CD4-positive, alpha-beta memory T cell (primary cell): ENCODE measurements around the gene WNK3. TPM values are rescaled to one million over a fixed set of nuclear protein-coding genes. Genes with fewer than 3 reads are reported as not detected.

Source experiments
- CTCF ChIA-PET: fragments of 350-600 bp; sonication (Branson Sonifier 250); formaldehyde crosslinking; loops from one replicate; lab custom pipeline; 2021; ENCODE audit warnings: inconsistent platforms; ENCODE audit not compliant: partially characterized antibody; lab: Charles Lee
- POLR2A ChIA-PET: fragments of 350-600 bp; sonication (Branson Sonifier 250); formaldehyde crosslinking; loops from one replicate; lab custom pipeline; 2021; ENCODE audit not compliant: partially characterized antibody; lab: Charles Lee
- DNase-seq, 5 donors: peaks; one replicate each; pipeline versions ENCODE4 v3.0.0 to v3.0.0-alpha.2; 2020 to 2022; ENCODE audit warnings: mixed read lengths in 1 of 5
- H3K27ac ChIP-seq: one replicate; pipeline ENCODE4 v1.7.0; 2013; ENCODE audit warnings: low read depth, low read length
- H3K27me3 ChIP-seq: 2 replicates; pipeline ENCODE4 v1.7.0; 2013; ENCODE audit warnings: mild to moderate bottlenecking, low read length, moderate library complexity; ENCODE audit not compliant: insufficient read depth
- H3K36me3 ChIP-seq: 2 replicates; pipeline ENCODE4 v1.7.0; 2013; ENCODE audit warnings: mild to moderate bottlenecking, low read length, moderate library complexity; ENCODE audit not compliant: insufficient read depth
- H3K4me1 ChIP-seq: 2 replicates; pipeline ENCODE4 v1.7.0; 2013; ENCODE audit warnings: mild to moderate bottlenecking, low read length, moderate library complexity; ENCODE audit not compliant: insufficient read depth
- H3K4me3 ChIP-seq, 2 donors: one replicate each; pipeline ENCODE4 v1.7.0; 2013; ENCODE audit warnings: low read length in 2 of 2, mild to moderate bottlenecking in 1 of 2
- H3K9me3 ChIP-seq, 2 donors: one replicate each; pipeline ENCODE4 v1.7.0; 2013; ENCODE audit warnings: low read length in 2 of 2, control low read depth in 1 of 2; ENCODE audit not compliant: control insufficient read depth in 1 of 2
- H3K27ac Mint-ChIP-seq, 7 donors: one replicate each; pipeline ENCODE4 v1.8.0; 2020 to 2021; ENCODE audit warnings: mixed read lengths in 7 of 7, mild to moderate bottlenecking in 6 of 7, inconsistent platforms in 3 of 7, moderate library complexity in 3 of 7
- H3K27me3 Mint-ChIP-seq, 2 donors: one replicate each; pipeline ENCODE4 v1.8.0; 2020 to 2021; ENCODE audit warnings: mixed read lengths in 2 of 2
- H3K36me3 Mint-ChIP-seq, 2 donors: one replicate each; pipeline ENCODE4 v1.8.0; 2020 to 2021; ENCODE audit warnings: mixed read lengths in 2 of 2, inconsistent platforms in 1 of 2, mild to moderate bottlenecking in 1 of 2
- H3K4me1 Mint-ChIP-seq, 4 donors: one replicate each; pipeline ENCODE4 v1.8.0; 2020 to 2021; ENCODE audit warnings: mixed read lengths in 4 of 4, mild to moderate bottlenecking in 1 of 4
- H3K4me3 Mint-ChIP-seq, 8 donors: one replicate each; pipeline ENCODE4 v1.8.0; 2020 to 2021; ENCODE audit warnings: mixed read lengths in 8 of 8, mild to moderate bottlenecking in 7 of 8, moderate library complexity in 6 of 8, inconsistent platforms in 3 of 8
- H3K9me3 Mint-ChIP-seq, 8 donors: one replicate each; pipeline ENCODE4 v1.8.0; 2020 to 2021; ENCODE audit warnings: mixed read lengths in 8 of 8, mild to moderate bottlenecking in 5 of 8, inconsistent platforms in 3 of 8, moderate library complexity in 1 of 8
- intact Hi-C: fragments of 100-400 bp; cut with micrococcal nuclease; formaldehyde crosslinking; loops from one replicate; pipeline ENCODE4 v1.15.1; 2023
- polyA plus RNA-seq, 2 donors: library from polyadenylated mRNA; unstranded; fragments of 300-500 nt; fragmentation: Illumina TruSeq; gene quantifications; one replicate each; pipeline ENCODE4 v1.2.3, GENCODE V29; 2021
- total RNA-seq, 2 experiments: library from RNA; stranded (reverse); gene quantifications; one replicate each; pipeline ENCODE4 v1.2.3, GENCODE V29; 2021

WNK3 gene
- total and polyA plus RNA-seq, 4 experiments from 2014 or later = 0.13 to 0.81 (median 0.71) TPM

- no peaks in the 10 kb centered on the region for H3K9me3 Mint-ChIP-seq
- intact Hi-C loops = no loop called here
- ChIA-PET POLR2A (no interaction called here), CTCF (no interaction called here)
- Histone ChIP-seq H3K27ac (no peak overlapping the region), H3K4me1 (no peaks in the 10 kb centered on the region), H3K9me3 (no peaks in the 10 kb centered on the region), H3K27me3 (no peaks in the 10 kb centered on the region), H3K36me3 (no peaks in the 10 kb centered on the region), H3K4me3 (no peak overlapping the region)
- no peak overlapping the region for H3K4me3 Mint-ChIP-seq
- H3K27me3 Mint-ChIP-seq = no peaks in the 10 kb centered on the region
- no peak overlapping the region for H3K27ac Mint-ChIP-seq
- H3K36me3 Mint-ChIP-seq = no peaks in the 10 kb centered on the region
- no peaks in the 10 kb centered on the region for H3K4me1 Mint-ChIP-seq
- no peak for DNase-seq
Measured at GRCh38 chrX:54294306-54294705, 63.5 kb downstream of the WNK3 start.

- Histone ChIP-seq H3K36me3 (no peaks in the 10 kb centered on the region), H3K27me3 (no peaks in the 10 kb centered on the region), H3K4me3 (no peak overlapping the region), H3K27ac (no peak overlapping the region), H3K9me3 (no peaks in the 10 kb centered on the region), H3K4me1 (no peaks in the 10 kb centered on the region)
- Mint-ChIP-seq H3K27me3 (no peaks in the 10 kb centered on the region), H3K9me3 (no peaks in the 10 kb centered on the region), H3K36me3 (no peaks in the 10 kb centered on the region), H3K4me3 (no peak overlapping the region), H3K4me1 (no peaks in the 10 kb centered on the region), H3K27ac (no peak overlapping the region)
- CTCF ChIA-PET = no interaction called here
- intact Hi-C loops = no loop called here
- no peak for DNase-seq
- POLR2A ChIA-PET = no interaction called here
Measured at GRCh38 chrX:54292755-54293154, 65.1 kb downstream of the WNK3 start.

GRCh38 chrX:54291758-54292157, 66.1 kb downstream of the WNK3 start:
- no peaks in the 10 kb centered on the region for H3K4me1 ChIP-seq
- ChIA-PET POLR2A (no interaction called here), CTCF (no interaction called here)
- Mint-ChIP-seq H3K4me3 (no peak overlapping the region), H3K27me3 (no peaks in the 10 kb centered on the region), H3K27ac (no peak overlapping the region), H3K36me3 (no peaks in the 10 kb centered on the region), H3K9me3 (no peaks in the 10 kb centered on the region), H3K4me1 (no peaks in the 10 kb centered on the region)
- intact Hi-C loops = no loop called here
- H3K27ac ChIP-seq = no peak overlapping the region
- H3K4me3 ChIP-seq = no peak overlapping the region
- no peak for DNase-seq
- H3K27me3 ChIP-seq = no peaks in the 10 kb centered on the region
- H3K9me3 ChIP-seq = no peaks in the 10 kb centered on the region
- no peaks in the 10 kb centered on the region for H3K36me3 ChIP-seq

GRCh38 chrX:54288968-54289367, 68.9 kb downstream of the WNK3 start:
- Mint-ChIP-seq H3K36me3 (no peaks in the 10 kb centered on the region), H3K9me3 (no peaks in the 10 kb centered on the region), H3K27ac (no peak overlapping the region), H3K27me3 (no peaks in the 10 kb centered on the region), H3K4me3 (no peak overlapping the region), H3K4me1 (no peaks in the 10 kb centered on the region)
- no peak overlapping the region for H3K27ac ChIP-seq
- no peak overlapping the region for H3K4me3 ChIP-seq
- H3K9me3 ChIP-seq = no peaks in the 10 kb centered on the region
- no peaks in the 10 kb centered on the region for H3K4me1 ChIP-seq
- H3K36me3 ChIP-seq = no peaks in the 10 kb centered on the region
- ChIA-PET CTCF (no interaction called here), POLR2A (no interaction called here)
- no peak for DNase-seq
- intact Hi-C loops = no loop called here
- no peaks in the 10 kb centered on the region for H3K27me3 ChIP-seq

GRCh38 chrX:54288277-54288676, 69.6 kb downstream of the WNK3 start:
- POLR2A ChIA-PET = no interaction called here
- Mint-ChIP-seq H3K4me1 (no peaks in the 10 kb centered on the region), H3K36me3 (no peaks in the 10 kb centered on the region), H3K27me3 (no peaks in the 10 kb centered on the region), H3K9me3 (no peaks in the 10 kb centered on the region), H3K4me3 (no peak overlapping the region), H3K27ac (no peak overlapping the region)
- Histone ChIP-seq H3K36me3 (no peaks in the 10 kb centered on the region), H3K27ac (no peak overlapping the region), H3K27me3 (no peaks in the 10 kb centered on the region), H3K4me3 (no peak overlapping the region), H3K9me3 (no peaks in the 10 kb centered on the region), H3K4me1 (no peaks in the 10 kb centered on the region)
- CTCF ChIA-PET = no interaction called here
- no peak for DNase-seq
- intact Hi-C loops = no loop called here

- Mint-ChIP-seq H3K27ac (no peak overlapping the region), H3K4me3 (no peak overlapping the region), H3K9me3 (peaks cover 0 to 3% (median 0%) of the 10 kb centered on the region in 8 donors), H3K4me1 (no peaks in the 10 kb centered on the region), H3K36me3 (no peaks in the 10 kb centered on the region), H3K27me3 (no peaks in the 10 kb centered on the region)
- Histone ChIP-seq H3K27me3 (no peaks in the 10 kb centered on the region), H3K9me3 (no peaks in the 10 kb centered on the region), H3K4me1 (no peaks in the 10 kb centered on the region), H3K4me3 (no peak overlapping the region), H3K36me3 (no peaks in the 10 kb centered on the region), H3K27ac (no peak overlapping the region)
- POLR2A ChIA-PET = no interaction called here
- CTCF ChIA-PET = no interaction called here
- no peak for DNase-seq
- intact Hi-C loops = no loop called here
Measured at GRCh38 chrX:54281676-54282075, 76.2 kb downstream of the WNK3 start.

GRCh38 chrX:54280466-54280865, 77.4 kb downstream of the WNK3 start:
- POLR2A ChIA-PET = no interaction called here
- CTCF ChIA-PET = no interaction called here
- Histone ChIP-seq H3K9me3 (no peaks in the 10 kb centered on the region), H3K27me3 (no peaks in the 10 kb centered on the region), H3K4me1 (no peaks in the 10 kb centered on the region), H3K4me3 (no peak overlapping the region), H3K36me3 (no peaks in the 10 kb centered on the region), H3K27ac (no peak overlapping the region)
- no peaks in the 10 kb centered on the region for H3K27me3 Mint-ChIP-seq
- DNase-seq = no peak
- no peak overlapping the region for H3K4me3 Mint-ChIP-seq
- no peaks in the 10 kb centered on the region for H3K36me3 Mint-ChIP-seq
- H3K4me1 Mint-ChIP-seq = no peaks in the 10 kb centered on the region
- peaks cover 0 to 3% (median 0%) of the 10 kb centered on the region in 8 donors for H3K9me3 Mint-ChIP-seq
- intact Hi-C loops = no loop called here
- H3K27ac Mint-ChIP-seq = no peak overlapping the region

GRCh38 chrX:54271664-54272063, 86.2 kb downstream of the WNK3 start:
- Histone ChIP-seq H3K4me1 (no peaks in the 10 kb centered on the region), H3K9me3 (no peaks in the 10 kb centered on the region), H3K36me3 (no peaks in the 10 kb centered on the region), H3K27me3 (no peaks in the 10 kb centered on the region), H3K27ac (no peak overlapping the region), H3K4me3 (no peak overlapping the region)
- Mint-ChIP-seq H3K36me3 (no peaks in the 10 kb centered on the region), H3K27me3 (peaks cover 0 to 1% of the 10 kb centered on the region in 2 donors), H3K4me3 (no peak overlapping the region), H3K4me1 (no peaks in the 10 kb centered on the region), H3K9me3 (no peaks in the 10 kb centered on the region), H3K27ac (no peak overlapping the region)
- ChIA-PET POLR2A (no interaction called here), CTCF (no interaction called here)
- no peak for DNase-seq
- intact Hi-C loops = no loop called here
